Mammary microvascular endothelial cell (primary cell): Measurements from ENCODE around the gene SPAG16. TPM values are rescaled to one million over a fixed set of nuclear protein-coding genes. Genes with fewer than 3 reads are reported as not detected.

Experiments
- total RNA-seq: library from RNA; depleted of rRNA; stranded (reverse); fragments of >200 nt; gene quantifications from 2 replicates; pipeline ENCODE4 v1.2.3, GENCODE V29; 2015

Gene SPAG16
- total RNA-seq, result 6.9 and 11.7 TPM in 2 replicates

GRCh38 chr2:213284105-213285090, at the start of gene SPAG16:
SPAG16 (plus strand) TSS chr2:213284464.

GRCh38 chr2:214410918-214411554, 1126.8 kb downstream of the SPAG16 start, which contains the start of gene VWC2L:
VWC2L (plus strand) TSS chr2:214411054; CDS start chr2:214414194, 3,140 bp downstream.

Other genes starting within 250 kb of the SPAG16 start
- gene IKZF2, start 132.9 kb upstream of the SPAG16 start, total RNA-seq, result 0.47 and 1.2 TPM in 2 replicates